ENCODE measurements around the gene TFDP1. TPM values are rescaled to one million over a fixed set of nuclear protein-coding genes. Genes with fewer than 3 reads are reported as not detected.

Gene TFDP1
- polyA plus RNA-seq, 3 donors = 30.3 to 54.0 (median 37.6) TPM

DNA sequence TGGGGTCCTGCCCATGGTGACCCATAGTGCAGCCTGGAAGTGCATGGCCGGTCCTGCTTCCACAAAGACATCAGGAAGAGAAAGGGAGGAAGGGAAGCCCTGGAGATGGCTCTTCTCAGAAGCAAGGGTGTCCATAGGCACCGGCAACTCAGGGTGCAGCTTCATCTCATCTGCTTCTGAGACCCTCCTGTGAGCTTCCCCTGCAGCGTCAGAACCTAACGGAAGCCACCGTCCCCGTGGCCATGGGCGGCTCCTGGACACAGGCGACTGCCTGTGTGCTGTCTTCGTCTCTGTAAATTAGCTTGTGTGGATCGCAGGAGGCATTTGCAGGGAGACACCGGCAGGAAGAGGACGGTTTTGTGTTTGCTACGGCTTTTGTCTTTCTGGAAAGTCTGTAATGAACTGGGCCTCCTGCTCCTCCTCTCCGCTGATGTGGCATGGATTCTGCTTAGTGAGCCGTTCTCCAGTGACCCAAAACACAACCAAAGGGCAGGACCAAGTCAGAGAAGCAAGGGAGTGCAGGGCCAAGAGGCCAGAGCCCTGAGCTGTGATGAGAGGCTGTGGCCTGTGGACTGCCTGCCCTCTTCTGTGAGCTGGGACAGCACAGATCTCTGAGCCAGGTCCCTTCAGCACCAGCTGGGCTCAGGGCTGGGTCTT, 70.9 kb downstream of the TFDP1 start:
- Histone ChIP-seq H2AFZ (ENCODE audit: insufficient read depth, low read depth, low read length, poor library complexity, severe bottlenecking) (no peak overlapping the region), H3K36me3 (replicated peaks in 1 of 2; ENCODE audit: control insufficient read depth in 1 of 2, insufficient read depth in 2 of 2, low read length in 2 of 2) (no peaks in the 10 kb centered on the region), H3K4me2 (replicated peaks; ENCODE audit: extremely low read depth, low read length, poor library complexity, severe bottlenecking) (no peak overlapping the region), H3K27me3 (ENCODE audit: control insufficient read depth in 2 of 2, insufficient read depth in 2 of 2, low read length in 2 of 2) (no peaks in the 10 kb centered on the region), H3K27ac (ENCODE audit: low read depth in 1 of 2, low read length in 2 of 2) (no peak overlapping the region), H3K79me2 (ENCODE audit: insufficient read depth, low read length) (no peaks in the 10 kb centered on the region), H3K4me1 (ENCODE audit: control insufficient read depth in 1 of 2, insufficient read depth in 2 of 2, low read length in 2 of 2) (no peaks in the 10 kb centered on the region), H3K9me3 (replicated peaks in 1 of 2; ENCODE audit: control insufficient read depth in 1 of 2, insufficient read depth in 1 of 2, low read length in 2 of 2) (peaks cover 5 to 6% of the 10 kb centered on the region in 2 donors), H3K4me3 (replicated peaks in 1 of 3; ENCODE audit: low read depth in 2 of 3, low read length in 3 of 3) (no peak overlapping the region), H4K20me1 (ENCODE audit: insufficient read depth, low read length) (no peaks in the 10 kb centered on the region), H3K9ac (ENCODE audit: insufficient read depth, low read length, poor library complexity, severe bottlenecking) (no peak overlapping the region)
- TF ChIP-seq CTCF (IDR thresholded peaks at IDR 0.05) = no peak
- Mint-ChIP-seq H3K36me3 (no peaks in the 10 kb centered on the region), H3K27ac (peak overlapping the region in 1 of 7 donors; percentile 68), H3K27me3 (ENCODE audit: low read depth in 3 of 3) (peaks cover 2 to 8% (median 7%) of the 10 kb centered on the region in 3 donors), H3K9me3 (peaks cover 0 to 8% (median 5%) of the 10 kb centered on the region in 7 donors), H3K4me3 (no peak overlapping the region), H3K4me1 (no peaks in the 10 kb centered on the region)
- WGBS (ENCODE audit: insufficient coverage) = 90% methylated on average over 15 of the region's 15 CpGs
- DNase-seq = no peak
- intact Hi-C loops (cut with micrococcal nuclease) = no loop called here

DNA sequence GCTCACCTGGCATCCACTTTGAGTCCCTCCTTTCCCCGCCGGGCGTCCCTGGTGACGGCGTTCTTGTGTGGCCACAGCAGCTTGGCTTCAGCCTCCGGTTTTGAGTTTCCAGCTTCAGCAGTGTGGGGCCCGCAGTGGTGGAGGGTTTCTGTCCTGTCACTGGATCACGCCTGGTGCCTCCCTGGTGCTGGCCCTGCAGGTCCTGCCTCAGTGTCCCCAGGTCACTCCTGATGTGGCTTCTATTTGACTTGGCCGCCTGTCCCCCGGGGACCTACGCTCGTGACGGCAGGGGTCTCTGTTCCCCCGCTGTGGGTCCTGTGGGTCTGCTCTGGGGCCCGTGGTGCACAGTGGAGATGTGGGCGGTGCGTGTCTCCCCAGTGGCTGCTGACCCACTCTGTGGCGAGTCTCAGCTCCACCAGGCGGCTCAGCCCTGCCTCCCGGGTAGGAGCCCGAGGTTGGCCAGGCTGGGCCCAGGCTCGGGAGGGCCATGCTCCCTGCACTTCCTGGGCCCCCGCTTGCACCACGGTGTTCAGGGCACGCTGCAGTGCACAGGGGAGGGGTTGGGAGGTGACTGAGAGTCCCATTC, 71.5 kb downstream of the TFDP1 start:
- TF ChIP-seq CTCF (IDR thresholded peaks at IDR 0.05) = no peak

More for the DNA sequence above, 71.5 kb downstream of the TFDP1 start:
- Histone ChIP-seq H2AFZ (ENCODE audit: insufficient read depth, low read depth, low read length, poor library complexity, severe bottlenecking) (no peak overlapping the region), H3K79me2 (ENCODE audit: insufficient read depth, low read length) (no peaks in the 10 kb centered on the region), H3K9me3 (replicated peaks in 1 of 2; ENCODE audit: control insufficient read depth in 1 of 2, insufficient read depth in 1 of 2, low read length in 2 of 2) (peaks cover 7 to 11% of the 10 kb centered on the region in 2 donors), H3K36me3 (replicated peaks in 1 of 2; ENCODE audit: control insufficient read depth in 1 of 2, insufficient read depth in 2 of 2, low read length in 2 of 2) (no peaks in the 10 kb centered on the region), H3K27ac (ENCODE audit: low read depth in 1 of 2, low read length in 2 of 2) (no peak overlapping the region), H3K27me3 (ENCODE audit: control insufficient read depth in 2 of 2, insufficient read depth in 2 of 2, low read length in 2 of 2) (no peaks in the 10 kb centered on the region), H3K4me3 (replicated peaks in 1 of 3; ENCODE audit: low read depth in 2 of 3, low read length in 3 of 3) (no peak overlapping the region), H3K4me1 (ENCODE audit: control insufficient read depth in 1 of 2, insufficient read depth in 2 of 2, low read length in 2 of 2) (no peaks in the 10 kb centered on the region), H3K4me2 (replicated peaks; ENCODE audit: extremely low read depth, low read length, poor library complexity, severe bottlenecking) (no peak overlapping the region), H3K9ac (ENCODE audit: insufficient read depth, low read length, poor library complexity, severe bottlenecking) (no peak overlapping the region), H4K20me1 (ENCODE audit: insufficient read depth, low read length) (no peaks in the 10 kb centered on the region)
- no peak overlapping the region for H3K4me3 Mint-ChIP-seq
- intact Hi-C loops (cut with micrococcal nuclease) = no loop called here
- peaks cover 2 to 8% (median 5%) of the 10 kb centered on the region in 3 donors for H3K27me3 Mint-ChIP-seq (ENCODE audit: low read depth in 3 of 3)
- H3K9me3 Mint-ChIP-seq = peaks cover 3 to 12% (median 10%) of the 10 kb centered on the region in 7 donors
- no peak overlapping the region for H3K27ac Mint-ChIP-seq
- no peaks in the 10 kb centered on the region for H3K4me1 Mint-ChIP-seq
- 90% methylated on average over 18 of the region's 25 CpGs for WGBS (ENCODE audit: insufficient coverage)
- H3K36me3 Mint-ChIP-seq = no peaks in the 10 kb centered on the region
- no peak for DNase-seq

All from CD14-positive monocyte (primary cell).